Measurements from ENCODE around the gene PADI3.
"Not testable (repeated sequence)": the region's sequence is repeated elsewhere in the genome, so short reads cannot be mapped to it uniquely, and the experiment has no call there.

PADI3 gene

GRCh38 chr1:17319561-17320350 is 70.9 kb downstream of the PADI3 start:
- no peaks in the 10 kb centered on the region for H3K9me3 ChIP-seq (ENCODE audit: control insufficient read depth, low read length)
- DNase-seq = no peak
- no peak overlapping the region for H3K4me3 ChIP-seq (ENCODE audit: insufficient read depth, low read depth, low read length, poor library complexity, severe bottlenecking)
- H3K27ac ChIP-seq (ENCODE audit: insufficient read depth, low read length, poor library complexity, severe bottlenecking) = no peak overlapping the region
- H3K4me1 ChIP-seq (ENCODE audit: control insufficient read depth, insufficient read depth, low read length, poor library complexity, severe bottlenecking) = no peaks in the 10 kb centered on the region
- no peaks in the 10 kb centered on the region for H3K36me3 ChIP-seq (ENCODE audit: control insufficient read depth, insufficient read depth, low read length)
- H3K27me3 ChIP-seq (replicated peaks; ENCODE audit: control insufficient read depth, insufficient read depth, low read length, poor library complexity, severe bottlenecking) = no peaks in the 10 kb centered on the region

GRCh38 chr1:17321857-17322390 is 73.0 kb downstream of the PADI3 start:
- H3K36me3 ChIP-seq (ENCODE audit: control insufficient read depth, insufficient read depth, low read length); H3K9me3 ChIP-seq (ENCODE audit: control insufficient read depth, low read length); DNase-seq; H3K27me3 ChIP-seq (replicated peaks; ENCODE audit: control insufficient read depth, insufficient read depth, low read length, poor library complexity, severe bottlenecking); H3K27ac ChIP-seq (ENCODE audit: insufficient read depth, low read length, poor library complexity, severe bottlenecking); H3K4me1 ChIP-seq (ENCODE audit: control insufficient read depth, insufficient read depth, low read length, poor library complexity, severe bottlenecking); H3K4me3 ChIP-seq (ENCODE audit: insufficient read depth, low read depth, low read length, poor library complexity, severe bottlenecking): not testable (repeated sequence)

DNA sequence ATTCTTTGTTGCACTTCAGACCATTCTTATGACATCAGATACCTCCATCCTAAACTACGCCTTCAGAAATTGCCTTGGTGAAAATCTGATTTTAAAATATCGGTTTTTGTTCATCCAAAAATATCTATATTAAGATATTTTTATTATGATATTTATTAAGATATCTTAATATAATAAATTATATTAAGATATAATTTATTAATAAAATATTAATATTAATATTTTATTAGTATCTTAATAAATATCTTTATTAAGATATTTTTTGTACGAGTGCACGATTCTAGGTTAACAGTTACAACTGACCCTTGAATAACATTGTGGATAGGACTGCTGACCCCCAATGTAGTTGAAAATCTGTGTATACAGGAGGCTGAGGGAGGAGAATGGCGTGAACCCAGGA is 80.0 kb downstream of the PADI3 start:
- Histone ChIP-seq H3K9me3 (ENCODE audit: control insufficient read depth, low read length) (no peaks in the 10 kb centered on the region), H3K27ac (ENCODE audit: insufficient read depth, low read length, poor library complexity, severe bottlenecking) (no peak overlapping the region), H3K4me3 (ENCODE audit: insufficient read depth, low read depth, low read length, poor library complexity, severe bottlenecking) (no peak overlapping the region), H3K4me1 (ENCODE audit: control insufficient read depth, insufficient read depth, low read length, poor library complexity, severe bottlenecking) (no peaks in the 10 kb centered on the region), H3K36me3 (ENCODE audit: control insufficient read depth, insufficient read depth, low read length) (no peaks in the 10 kb centered on the region), H3K27me3 (replicated peaks; ENCODE audit: control insufficient read depth, insufficient read depth, low read length, poor library complexity, severe bottlenecking) (no peaks in the 10 kb centered on the region)
- no peak for DNase-seq

DNA sequence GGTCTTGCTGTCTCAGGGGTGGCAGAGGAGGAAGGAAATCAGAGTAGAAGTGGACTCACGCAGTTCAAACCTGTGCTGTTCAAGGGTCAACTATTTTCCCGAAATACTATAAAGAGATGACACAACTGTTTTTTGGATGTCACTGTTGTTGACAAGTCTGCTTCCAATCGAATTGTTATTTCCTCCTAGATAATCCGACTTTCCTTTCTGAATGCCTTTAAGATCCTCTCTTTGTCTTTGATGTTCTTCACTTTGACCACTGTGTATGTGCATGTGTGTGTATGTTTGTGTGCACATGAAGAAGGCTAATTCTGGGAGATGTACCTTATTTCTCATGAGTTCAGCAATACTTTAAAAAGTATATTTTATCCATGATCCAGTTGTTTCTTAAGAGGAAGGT is 80.7 kb downstream of the PADI3 start:
- Histone ChIP-seq H3K27me3 (replicated peaks; ENCODE audit: control insufficient read depth, insufficient read depth, low read length, poor library complexity, severe bottlenecking) (no peaks in the 10 kb centered on the region), H3K36me3 (ENCODE audit: control insufficient read depth, insufficient read depth, low read length) (no peaks in the 10 kb centered on the region), H3K9me3 (ENCODE audit: control insufficient read depth, low read length) (no peaks in the 10 kb centered on the region), H3K4me3 (ENCODE audit: insufficient read depth, low read depth, low read length, poor library complexity, severe bottlenecking) (no peak overlapping the region), H3K4me1 (ENCODE audit: control insufficient read depth, insufficient read depth, low read length, poor library complexity, severe bottlenecking) (no peaks in the 10 kb centered on the region), H3K27ac (ENCODE audit: insufficient read depth, low read length, poor library complexity, severe bottlenecking) (no peak overlapping the region)
- no peak for DNase-seq

DNA sequence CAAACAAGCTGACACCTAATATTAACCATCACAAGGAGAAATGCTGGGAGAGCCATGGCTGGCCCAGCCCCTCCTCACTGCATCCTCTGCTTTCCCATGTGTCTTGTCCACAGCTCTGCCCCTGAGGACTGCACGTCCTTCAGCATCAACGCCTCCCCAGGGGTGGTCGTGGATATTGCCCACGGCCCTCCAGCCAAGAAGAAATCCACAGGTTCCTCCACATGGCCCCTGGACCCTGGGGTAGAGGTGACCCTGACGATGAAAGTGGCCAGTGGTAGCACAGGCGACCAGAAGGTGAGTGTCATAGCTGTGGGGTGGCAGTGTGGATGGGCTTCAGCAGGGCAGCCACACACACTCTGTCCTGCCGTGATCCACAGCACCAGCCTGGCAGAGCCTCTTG is 82.0 kb downstream of the PADI3 start:
- no peak overlapping the region for H3K4me3 ChIP-seq (ENCODE audit: insufficient read depth, low read depth, low read length, poor library complexity, severe bottlenecking)
- H3K27ac ChIP-seq (ENCODE audit: insufficient read depth, low read length, poor library complexity, severe bottlenecking) = no peak overlapping the region
- H3K4me1 ChIP-seq (ENCODE audit: control insufficient read depth, insufficient read depth, low read length, poor library complexity, severe bottlenecking) = no peaks in the 10 kb centered on the region
- DNase-seq = no peak
- H3K9me3 ChIP-seq (ENCODE audit: control insufficient read depth, low read length) = no peaks in the 10 kb centered on the region
- H3K36me3 ChIP-seq (ENCODE audit: control insufficient read depth, insufficient read depth, low read length) = no peaks in the 10 kb centered on the region
- no peaks in the 10 kb centered on the region for H3K27me3 ChIP-seq (replicated peaks; ENCODE audit: control insufficient read depth, insufficient read depth, low read length, poor library complexity, severe bottlenecking)

GRCh38 chr1:17333081-17333480 is 84.2 kb downstream of the PADI3 start:
- H3K36me3 ChIP-seq (ENCODE audit: control insufficient read depth, insufficient read depth, low read length) = no peaks in the 10 kb centered on the region
- H3K4me3 ChIP-seq (ENCODE audit: insufficient read depth, low read depth, low read length, poor library complexity, severe bottlenecking) = no peak overlapping the region
- no peaks in the 10 kb centered on the region for H3K4me1 ChIP-seq (ENCODE audit: control insufficient read depth, insufficient read depth, low read length, poor library complexity, severe bottlenecking)
- DNase-seq = no peak
- no peaks in the 10 kb centered on the region for H3K9me3 ChIP-seq (ENCODE audit: control insufficient read depth, low read length)
- no peak overlapping the region for H3K27ac ChIP-seq (ENCODE audit: insufficient read depth, low read length, poor library complexity, severe bottlenecking)
- peaks cover 3% of the 10 kb centered on the region for H3K27me3 ChIP-seq (replicated peaks; ENCODE audit: control insufficient read depth, insufficient read depth, low read length, poor library complexity, severe bottlenecking)

All from effector memory CD4-positive, alpha-beta T cell (primary cell).